HCT116 (cell line): ENCODE measurements around the gene SLC9A9.

Experiments
- CTCF ChIP-seq, 3 experiments: fragments of 200-600 bp in 1 of 3; sonication (generic) in 1 of 3; IDR thresholded peaks in 2 of 3; conservative IDR thresholded peaks in 1 of 3; 2 replicates each; pipeline ENCODE4 v1.5.1; 2012 to 2017; ENCODE audit warnings: low read depth in 2 of 3, low read length in 2 of 3, antibody characterized with exemption in 1 of 3, borderline replicate concordance in 1 of 3, control low read depth in 1 of 3, mild to moderate bottlenecking in 1 of 3, mixed read lengths in 1 of 3, mixed run types in 1 of 3, moderate library complexity in 1 of 3; ENCODE audit not compliant: insufficient read depth in 1 of 3
- EGR1 ChIP-seq: IDR thresholded peaks from 2 replicates; pipeline ENCODE4 v1.6.1; 2012; ENCODE audit warnings: low read depth
- POLR2A ChIP-seq: IDR thresholded peaks from 2 replicates; pipeline ENCODE4 v1.7.0; 2011; ENCODE audit warnings: borderline replicate concordance; ENCODE audit not compliant: insufficient read depth, insufficient read length; ENCODE audit errors: extremely low read depth
- POLR2AphosphoS5 ChIP-seq: IDR thresholded peaks from 2 replicates; pipeline ENCODE4 v1.6.1; 2011; ENCODE audit warnings: mild to moderate bottlenecking, low read depth, low read length, moderate library complexity
- RAD21 ChIP-seq: IDR thresholded peaks from 2 replicates; pipeline ENCODE4 v1.6.1; 2012; ENCODE audit warnings: low read depth, mild to moderate bottlenecking
- SIN3A ChIP-seq: IDR thresholded peaks from 2 replicates; pipeline ENCODE4 v1.6.1; 2012; ENCODE audit warnings: low read depth
- ZFX ChIP-seq: fragments of 450-650 bp; IDR thresholded peaks from 2 replicates; pipeline ENCODE4 v1.6.1; 2017
- ZNF274 ChIP-seq: fragments of 200-500 bp; sonication (Bioruptor generic); IDR thresholded peaks from 2 replicates; pipeline ENCODE4 v1.6.1; 2014; ENCODE audit warnings: mild to moderate bottlenecking, low read depth, low read length, inconsistent platforms

DNA sequence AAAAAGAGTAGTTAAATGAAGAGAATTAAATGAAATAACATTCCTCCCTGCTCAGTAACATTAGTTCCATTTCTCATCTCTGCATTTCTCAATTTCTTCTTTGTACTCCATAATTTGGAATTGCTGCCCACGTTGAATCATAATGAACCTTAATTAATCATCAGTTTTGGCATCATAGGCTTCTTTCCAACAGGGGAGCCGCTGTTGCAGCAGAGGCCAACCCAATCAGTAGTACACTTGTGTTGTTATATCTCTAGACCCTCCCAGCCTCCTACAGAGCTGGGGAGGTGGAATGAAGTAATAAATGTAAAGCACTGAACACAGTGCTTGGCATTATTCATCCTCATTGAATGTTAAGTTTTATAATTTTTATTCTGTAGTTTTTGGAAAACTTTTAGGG is 488.0 kb downstream of the SLC9A9 start:
- TF ChIP-seq SIN3A (no peak), POLR2A (no peak), ZNF274 (no peak), CTCF (IDR thresholded peaks at IDR 0.05 in 2 of 3, conservative IDR thresholded peaks at IDR 0.05 in 1 of 3; ENCODE audit: borderline replicate concordance in 1 of 3, insufficient read depth in 1 of 3, low read depth in 2 of 3, low read length in 2 of 3) (no peak), ZFX (no peak), POLR2AphosphoS5 (no peak), RAD21 (no peak), EGR1 (no peak)
